Mucosa of stomach (tissue), 1 donor: ENCODE data around the gene GALNT17.
"Not testable (repeated sequence)": the region's sequence is repeated elsewhere in the genome, so short reads cannot be mapped to it uniquely, and the experiment has no call there.

ENCODE experiments used
- H3K27me3 ChIP-seq: one replicate; pipeline ENCODE4 v1.7.0; 2013; ENCODE audit warnings: mild to moderate bottlenecking, low read length; ENCODE audit not compliant: control insufficient read depth, insufficient read depth
- H3K36me3 ChIP-seq: one replicate; pipeline ENCODE4 v1.7.0; 2013; ENCODE audit warnings: low read length; ENCODE audit not compliant: control insufficient read depth, insufficient read depth
- H3K4me1 ChIP-seq: one replicate; pipeline ENCODE4 v1.7.0; 2013; ENCODE audit warnings: mild to moderate bottlenecking, low read length; ENCODE audit not compliant: control insufficient read depth, insufficient read depth
- H3K4me3 ChIP-seq: one replicate; pipeline ENCODE4 v1.7.0; 2013; ENCODE audit warnings: low read length
- H3K9ac ChIP-seq: one replicate; pipeline ENCODE4 v1.7.0; 2013; ENCODE audit warnings: mild to moderate bottlenecking, low read length, moderate library complexity
- H3K9me3 ChIP-seq: one replicate; pipeline ENCODE4 v1.7.0; 2013; ENCODE audit warnings: mild to moderate bottlenecking, low read length, moderate library complexity; ENCODE audit not compliant: control insufficient read depth
- donor health status: Pancreatic carcinoma.

Gene GALNT17

GRCh38 chr7:71712653-71713180, 580.8 kb downstream of the GALNT17 start:
- no peak overlapping the region for H3K9ac ChIP-seq
- H3K9me3 ChIP-seq, result no peaks in the 10 kb centered on the region
- H3K36me3 ChIP-seq, result no peaks in the 10 kb centered on the region
- H3K4me1 ChIP-seq, result no peaks in the 10 kb centered on the region
- H3K27me3 ChIP-seq, result no peaks in the 10 kb centered on the region
- no peak overlapping the region for H3K4me3 ChIP-seq

GRCh38 chr7:71716690-71717089, 584.7 kb downstream of the GALNT17 start:
- H3K4me1 ChIP-seq, result no peaks in the 10 kb centered on the region
- no peak overlapping the region for H3K9ac ChIP-seq

DNA sequence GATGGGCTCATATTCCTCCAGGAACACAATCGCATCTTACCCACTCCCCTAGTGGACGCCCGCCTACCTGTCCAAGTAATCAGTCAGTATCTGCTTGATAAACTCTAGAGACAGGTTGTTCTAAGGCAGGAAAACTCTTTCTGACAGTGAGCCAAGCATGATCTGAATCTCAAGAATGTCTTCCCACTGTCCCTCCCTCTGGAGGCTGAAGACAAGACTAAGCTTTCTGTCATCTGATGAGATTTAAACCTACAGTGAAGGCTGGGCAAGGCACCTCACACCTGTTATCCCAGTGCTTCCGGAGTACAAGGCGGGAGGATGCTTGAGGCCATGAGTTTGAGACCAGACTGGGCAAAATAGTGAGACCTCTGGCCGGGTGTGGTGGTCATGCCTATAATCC, 586.6 kb downstream of the GALNT17 start:
- H3K27me3 ChIP-seq, result no peaks in the 10 kb centered on the region
- no peaks in the 10 kb centered on the region for H3K4me1 ChIP-seq
- H3K36me3 ChIP-seq, result no peaks in the 10 kb centered on the region
- no peak overlapping the region for H3K9ac ChIP-seq
- H3K4me3 ChIP-seq, result no peak overlapping the region
- no peaks in the 10 kb centered on the region for H3K9me3 ChIP-seq

More at GRCh38 chr7:71716690-71717089, 584.7 kb downstream of the GALNT17 start:
- H3K36me3 ChIP-seq, result no peaks in the 10 kb centered on the region
- H3K9me3 ChIP-seq, result no peaks in the 10 kb centered on the region
- H3K27me3 ChIP-seq, result no peaks in the 10 kb centered on the region
- H3K4me3 ChIP-seq, result no peak overlapping the region

GRCh38 chr7:71721742-71722141, 589.8 kb downstream of the GALNT17 start:
- H3K9ac ChIP-seq, result no peak overlapping the region
- no peaks in the 10 kb centered on the region for H3K36me3 ChIP-seq
- no peaks in the 10 kb centered on the region for H3K9me3 ChIP-seq
- H3K27me3 ChIP-seq, result no peaks in the 10 kb centered on the region
- H3K4me1 ChIP-seq, result no peaks in the 10 kb centered on the region
- no peak overlapping the region for H3K4me3 ChIP-seq

GRCh38 chr7:71723859-71724258, 591.9 kb downstream of the GALNT17 start:
- no peaks in the 10 kb centered on the region for H3K4me1 ChIP-seq
- no peaks in the 10 kb centered on the region for H3K36me3 ChIP-seq
- H3K27me3 ChIP-seq, result no peaks in the 10 kb centered on the region
- H3K4me3 ChIP-seq, result no peak overlapping the region
- no peak overlapping the region for H3K9ac ChIP-seq
- no peaks in the 10 kb centered on the region for H3K9me3 ChIP-seq

DNA sequence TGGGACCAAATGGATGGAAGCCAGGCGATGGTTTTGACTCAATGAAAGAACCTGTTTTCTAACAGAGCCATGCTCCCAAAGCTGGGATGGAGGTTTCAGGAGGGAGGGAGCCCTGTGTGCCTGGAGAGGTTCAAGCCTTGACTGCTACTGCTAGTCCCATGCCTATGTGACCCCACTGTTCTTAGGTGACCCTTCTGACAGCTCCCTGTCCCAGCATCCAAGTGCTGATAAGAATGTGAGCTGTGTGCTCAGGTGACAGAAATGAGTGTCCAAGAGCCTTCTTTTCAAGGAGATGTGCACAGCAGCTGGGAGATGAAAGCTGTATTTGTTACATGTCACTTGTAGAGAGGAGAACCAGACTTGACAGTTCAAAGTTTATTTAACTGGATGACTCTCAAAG, 595.4 kb downstream of the GALNT17 start:
- no peaks in the 10 kb centered on the region for H3K9me3 ChIP-seq
- no peak overlapping the region for H3K9ac ChIP-seq
- H3K4me1 ChIP-seq, result no peaks in the 10 kb centered on the region
- no peaks in the 10 kb centered on the region for H3K36me3 ChIP-seq
- H3K27me3 ChIP-seq, result no peaks in the 10 kb centered on the region
- H3K4me3 ChIP-seq, result no peak overlapping the region

DNA sequence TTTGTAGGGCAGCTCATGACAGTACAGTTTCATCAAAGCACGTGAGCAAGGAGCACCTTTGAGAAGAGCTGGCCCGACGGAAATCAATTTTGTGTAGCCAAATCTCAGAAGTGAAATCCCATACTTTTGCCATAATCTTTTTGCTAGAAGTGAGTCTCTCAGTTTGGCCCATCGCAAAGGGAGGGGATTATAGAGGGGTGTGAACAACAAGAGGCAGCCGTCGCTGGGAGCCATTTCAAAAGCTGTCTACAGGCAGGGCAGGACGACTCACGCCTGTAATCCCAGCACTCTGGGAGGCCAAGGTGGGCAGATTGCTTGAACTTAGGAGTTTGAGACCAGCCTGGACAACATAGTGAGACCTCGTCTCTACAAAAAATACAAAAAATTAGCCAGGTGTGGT, 599.8 kb downstream of the GALNT17 start:
- H3K4me3 ChIP-seq, result no peak overlapping the region
- H3K9me3 ChIP-seq, result no peaks in the 10 kb centered on the region

GRCh38 chr7:71733107-71733870, 601.3 kb downstream of the GALNT17 start:
- Histone ChIP-seq H3K36me3 (no peaks in the 10 kb centered on the region), H3K4me3 (no peak overlapping the region), H3K27me3 (no peaks in the 10 kb centered on the region), H3K9ac (no peak overlapping the region), H3K9me3 (no peaks in the 10 kb centered on the region), H3K4me1 (peaks cover 3% of the 10 kb centered on the region)

More for the DNA sequence above, 599.8 kb downstream of the GALNT17 start:
- Histone ChIP-seq H3K4me1 (peaks cover 3% of the 10 kb centered on the region), H3K27me3 (no peaks in the 10 kb centered on the region), H3K36me3 (no peaks in the 10 kb centered on the region), H3K9ac (no peak overlapping the region)

DNA sequence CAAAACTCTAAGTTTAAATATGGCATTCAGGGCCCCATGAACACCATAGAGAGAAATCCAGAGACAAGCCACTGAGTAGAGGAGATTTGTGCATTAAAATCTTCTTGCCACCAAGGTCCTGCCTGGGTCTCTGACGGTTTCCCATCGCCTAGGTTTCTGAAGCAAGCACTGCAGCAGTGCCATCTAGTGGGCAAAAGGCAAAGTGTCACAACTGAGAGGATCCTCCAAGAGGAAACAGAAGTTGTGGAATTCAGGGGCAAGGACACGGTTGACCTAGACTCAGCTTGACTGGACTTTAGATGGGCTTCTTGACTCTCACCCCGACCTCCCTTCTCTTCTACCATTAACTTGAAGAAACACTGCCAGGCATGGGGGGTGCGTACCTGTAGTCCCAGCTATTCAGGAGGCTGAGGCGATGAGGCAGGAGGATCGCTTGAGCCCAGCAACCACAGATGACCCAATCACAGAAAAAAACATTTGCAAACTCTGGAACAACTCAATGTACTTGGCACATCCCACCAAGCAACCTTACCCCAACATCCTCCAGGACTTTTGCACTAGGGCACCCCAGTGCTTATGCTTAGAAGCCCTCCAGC, 604.1 kb downstream of the GALNT17 start:
- Histone ChIP-seq H3K36me3 (no peaks in the 10 kb centered on the region), H3K27me3 (no peaks in the 10 kb centered on the region), H3K4me3 (no peak overlapping the region), H3K9ac (no peak overlapping the region), H3K9me3 (no peaks in the 10 kb centered on the region), H3K4me1 (peaks cover 3% of the 10 kb centered on the region)

DNA sequence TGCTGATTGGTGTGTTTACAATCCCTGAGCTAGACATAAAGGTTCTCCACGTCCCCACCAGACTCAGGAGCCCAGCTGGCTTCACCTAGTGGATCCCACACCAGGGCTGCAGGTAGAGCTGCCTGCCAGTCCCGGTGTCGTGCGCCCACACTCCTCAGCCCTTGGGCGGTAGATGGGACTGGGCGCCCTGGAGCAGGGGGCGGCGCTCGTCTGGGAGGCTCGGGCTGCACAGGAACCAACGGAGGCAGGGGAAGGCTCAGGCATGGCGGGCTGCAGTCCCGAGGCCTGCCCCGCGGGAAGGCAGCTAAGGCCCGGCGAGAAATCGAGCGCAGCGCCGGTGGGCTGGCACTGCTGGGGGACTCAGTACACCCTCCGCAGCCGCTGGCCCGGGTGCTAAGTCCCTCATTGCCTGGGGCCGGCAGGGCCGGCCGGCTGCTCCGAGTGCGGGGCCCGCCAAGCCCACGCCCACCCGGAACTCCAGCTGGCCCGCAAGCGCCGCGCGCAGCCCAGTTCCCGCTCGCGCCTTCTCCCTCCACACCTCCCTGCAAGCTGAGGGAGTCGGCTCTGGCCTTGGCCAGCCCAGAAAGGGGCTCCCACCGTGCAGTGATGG, 606.1 kb downstream of the GALNT17 start:
- H3K9ac ChIP-seq, H3K4me3 ChIP-seq, H3K4me1 ChIP-seq, H3K36me3 ChIP-seq, H3K27me3 ChIP-seq, H3K9me3 ChIP-seq: not testable (repeated sequence)

DNA sequence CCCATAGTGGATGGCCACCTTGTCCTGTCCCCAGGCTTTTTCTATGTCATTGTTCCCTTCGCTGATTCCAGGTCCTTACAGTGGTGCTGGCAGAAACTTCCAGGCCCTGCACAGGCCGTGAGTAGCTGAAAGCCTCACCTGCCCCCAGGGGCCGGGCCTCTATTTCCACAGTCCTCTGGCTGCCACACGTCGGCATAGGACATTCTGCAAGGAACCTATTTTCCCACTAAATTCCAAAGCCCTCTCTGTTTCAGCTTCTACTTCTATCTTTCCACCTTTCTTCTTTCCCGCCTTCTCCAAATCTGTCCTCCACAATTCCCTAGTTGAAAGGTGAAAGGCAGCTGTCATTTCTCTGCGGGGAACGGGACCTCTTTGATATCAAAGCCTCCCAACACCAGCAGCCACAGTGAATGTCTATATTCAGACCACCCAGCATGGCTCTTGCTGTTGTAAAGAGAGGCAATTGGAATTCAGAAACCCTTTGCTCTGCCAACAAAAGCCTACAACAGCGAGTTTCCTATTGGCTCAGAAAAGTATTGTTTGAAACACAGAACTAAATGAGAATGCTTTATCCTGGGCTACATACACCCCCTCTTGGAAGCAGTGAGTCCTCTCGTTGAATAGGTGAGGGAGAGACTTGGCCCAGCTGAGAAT, 607.7 kb downstream of the GALNT17 start:
- no peaks in the 10 kb centered on the region for H3K4me1 ChIP-seq
- H3K9me3 ChIP-seq, result no peaks in the 10 kb centered on the region
- H3K36me3 ChIP-seq, result no peaks in the 10 kb centered on the region
- H3K9ac ChIP-seq, result no peak overlapping the region
- no peaks in the 10 kb centered on the region for H3K27me3 ChIP-seq
- H3K4me3 ChIP-seq, result no peak overlapping the region

- Histone ChIP-seq H3K27me3 (no peaks in the 10 kb centered on the region), H3K4me1 (no peaks in the 10 kb centered on the region), H3K4me3 (no peak overlapping the region), H3K9ac (no peak overlapping the region), H3K36me3 (no peaks in the 10 kb centered on the region), H3K9me3 (no peaks in the 10 kb centered on the region)
These were observed 608.2 kb downstream of the GALNT17 start for GRCh38 chr7:71740174-71740560.
